HG03378 (cell line): ENCODE data around the gene IKZF1.
"Not testable (repeated sequence)": the region's sequence is repeated elsewhere in the genome, so short reads cannot be mapped to it uniquely, and the experiment has no call there.

Source experiments
- ATAC-seq: cut with Tn5 transposase; IDR thresholded peaks from one replicate; pipeline ENCODE4 v1.9.1; 2021; ENCODE audit warnings: mild to moderate bottlenecking, moderate library complexity; ENCODE audit not compliant: unreplicated experiment

Gene IKZF1

GRCh38 chr7:50331564-50332208 lies 27.2 kb downstream of the IKZF1 start:
- ATAC-seq: peak; percentile 68

GRCh38 chr7:50332241-50333165 lies 28.0 kb downstream of the IKZF1 start:
- ATAC-seq: no peak

GRCh38 chr7:50333221-50333651 lies 28.7 kb downstream of the IKZF1 start:
- no peak for ATAC-seq

GRCh38 chr7:50334341-50334994 lies 30.0 kb downstream of the IKZF1 start:
- ATAC-seq: no peak

GRCh38 chr7:50335230-50335794 lies 30.8 kb downstream of the IKZF1 start:
- no peak for ATAC-seq

- no peak for ATAC-seq
These were observed 31.6 kb downstream of the IKZF1 start for GRCh38 chr7:50335795-50336754.

- ATAC-seq: no peak
These were observed 32.6 kb downstream of the IKZF1 start for GRCh38 chr7:50336894-50337703.

GRCh38 chr7:50339472-50339871 lies 35.0 kb downstream of the IKZF1 start:
- not testable (repeated sequence) for ATAC-seq

- ATAC-seq: no peak
These were observed 35.5 kb downstream of the IKZF1 start for GRCh38 chr7:50339990-50340500.

- no peak for ATAC-seq
These were observed 37.2 kb downstream of the IKZF1 start for GRCh38 chr7:50341724-50342123.

GRCh38 chr7:50342616-50343114 lies 38.1 kb downstream of the IKZF1 start:
- no peak for ATAC-seq

GRCh38 chr7:50346545-50347497 lies 42.3 kb downstream of the IKZF1 start:
- no peak for ATAC-seq

- no peak for ATAC-seq
These were observed 43.2 kb downstream of the IKZF1 start for GRCh38 chr7:50347693-50348092.

- ATAC-seq: no peak
These were observed 44.1 kb downstream of the IKZF1 start for GRCh38 chr7:50348469-50349162.

- ATAC-seq: no peak
These were observed 44.9 kb downstream of the IKZF1 start for GRCh38 chr7:50349399-50349798.

- peak; percentile 80 for ATAC-seq
These were observed 45.7 kb downstream of the IKZF1 start for GRCh38 chr7:50349963-50350944.
